HTERT RPE-1 (cell line): Measurements from ENCODE around the gene THSD8.

Source experiments
- in situ Hi-C: fragments of 300-500 bp; cut with MboI; formaldehyde crosslinking; loops from 4 replicates; pipeline ENCODE4 v1.14.3; 2020; ENCODE audit warnings: low sequenced_read_pairs

THSD8 gene

GRCh38 chr19:12801466-12802266, at the start of gene THSD8, which contains the start of gene PRDX2:
THSD8 (plus strand) TSS chr19:12802069; CDS start chr19:12802072, 3 bp downstream.
PRDX2 (minus strand) TSS chr19:12801800; CDS start chr19:12801261, 539 bp downstream.
- in situ Hi-C loops: no loop called here

GRCh38 chr19:12754465-12755196, 47.2 kb upstream of the THSD8 start:
- in situ Hi-C loops: no loop called here

- in situ Hi-C loops: no loop called here
Observed at GRCh38 chr19:12756150-12756883, 45.6 kb upstream of the THSD8 start.

- in situ Hi-C loops: no loop called here
Observed at GRCh38 chr19:12757544-12758274, 44.2 kb upstream of the THSD8 start.

- in situ Hi-C loops: no loop called here
Observed at GRCh38 chr19:12759686-12760085, 42.2 kb upstream of the THSD8 start.

GRCh38 chr19:12763100-12763499, 38.8 kb upstream of the THSD8 start:
- in situ Hi-C loops: no loop called here

- in situ Hi-C loops: no loop called here
Observed at GRCh38 chr19:12764698-12765097, 37.2 kb upstream of the THSD8 start.

GRCh38 chr19:12766051-12766521, 35.8 kb upstream of the THSD8 start:
- in situ Hi-C loops: no loop called here

GRCh38 chr19:12767150-12767549, 34.7 kb upstream of the THSD8 start:
- in situ Hi-C loops: no loop called here

GRCh38 chr19:12767666-12768065, 34.2 kb upstream of the THSD8 start:
- in situ Hi-C loops: no loop called here

- in situ Hi-C loops: no loop called here
Observed at GRCh38 chr19:12769689-12770088, 32.2 kb upstream of the THSD8 start.

GRCh38 chr19:12770922-12771321, 30.9 kb upstream of the THSD8 start:
- in situ Hi-C loops: no loop called here

- in situ Hi-C loops: no loop called here
Observed at GRCh38 chr19:12772323-12772722, 29.5 kb upstream of the THSD8 start.

GRCh38 chr19:12773571-12773970, 28.3 kb upstream of the THSD8 start:
- in situ Hi-C loops: no loop called here

- in situ Hi-C loops: no loop called here
Observed at GRCh38 chr19:12774588-12775555, 27.0 kb upstream of the THSD8 start, which contains the start of gene HOOK2. HOOK2 (minus strand) TSS chr19:12775552; CDS start chr19:12775449, 103 bp downstream.

GRCh38 chr19:12777217-12778016, 24.5 kb upstream of the THSD8 start:
- in situ Hi-C loops: no loop called here

GRCh38 chr19:12778017-12778904, 23.6 kb upstream of the THSD8 start:
- in situ Hi-C loops: no loop called here

- in situ Hi-C loops: no loop called here
Observed at GRCh38 chr19:12778905-12779161, 23.0 kb upstream of the THSD8 start.
